Left ventricle myocardium superior (tissue), 1 donor: Measurements from ENCODE around the gene SND1. TPM values are rescaled to one million over a fixed set of nuclear protein-coding genes. Genes with fewer than 3 reads are reported as not detected.
"Not testable (repeated sequence)": the region's sequence is repeated elsewhere in the genome, so short reads cannot be mapped to it uniquely, and the experiment has no call there.

ENCODE experiments used
- ATAC-seq: fragments of 200-7000 bp; cut with Tn5 transposase; one replicate; pipeline ENCODE4 v1.9.1; 2020; ENCODE audit warnings: mild to moderate bottlenecking, moderate library complexity
- DNase-seq: peaks from one replicate; pipeline ENCODE4 v3.0.0-alpha.2; 2020
- intact Hi-C: fragments of 100-400 bp; cut with micrococcal nuclease; formaldehyde crosslinking; loops from one replicate; pipeline ENCODE4 v1.11.0; 2022
- total RNA-seq: library from RNA; stranded (reverse); fragmentation: NEBNext Ultra II Directional; extraction: Animal tissue kit (Norgen Biotek cat#: 25700); gene quantifications from one replicate; pipeline ENCODE4 v1.2.1, GENCODE V29; 2021
- donor health status: DM: no; HTN: yes; CAD: no; lungs with severe emphysema.

SND1 gene
- total RNA-seq, 1 donor from 2014 or later = 92.3 TPM

DNA sequence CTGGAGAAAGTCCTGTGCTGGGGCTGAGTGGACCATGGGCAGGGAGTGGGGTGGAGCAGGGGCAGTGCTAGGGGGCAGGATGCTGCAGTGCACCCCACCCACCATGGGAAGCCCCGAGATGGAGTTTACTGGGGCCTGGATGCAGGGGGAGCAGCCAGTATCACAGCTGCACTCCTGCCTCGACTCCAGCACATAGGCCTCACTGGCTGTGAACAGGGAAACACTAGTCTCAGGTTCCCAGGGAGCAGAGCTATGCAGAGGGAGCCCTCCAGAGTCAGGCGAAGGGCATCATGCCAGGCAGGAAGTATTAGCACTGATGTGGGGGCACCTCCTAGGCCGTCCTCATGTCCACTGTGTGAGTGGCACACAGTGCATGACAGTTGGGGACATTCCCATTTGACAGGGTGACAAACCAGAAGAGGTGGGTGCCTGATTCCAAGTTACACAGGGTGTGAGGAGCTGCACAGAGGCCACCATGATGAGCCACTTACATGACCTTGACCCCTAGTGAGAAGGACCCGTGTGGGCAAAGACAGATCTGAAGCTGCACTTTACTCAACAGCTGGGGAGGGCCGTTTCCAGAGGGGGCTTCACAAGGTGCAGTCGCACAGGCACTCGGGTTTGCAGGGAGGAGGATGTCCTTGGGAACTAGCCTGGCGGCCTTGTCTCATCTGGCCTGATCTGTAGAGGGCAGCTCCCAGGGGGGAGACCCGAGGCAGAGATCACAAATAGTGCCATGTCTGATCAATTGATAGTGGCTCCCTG is 449.1 kb downstream of the SND1 start:
- ATAC-seq = no peak
- DNase-seq = peak; percentile 19
- intact Hi-C loops = no loop called here

GRCh38 chr7:128102490-128103291 is 450.7 kb downstream of the SND1 start:
- intact Hi-C loops = no loop called here
- no peak for ATAC-seq
- no peak for DNase-seq

DNA sequence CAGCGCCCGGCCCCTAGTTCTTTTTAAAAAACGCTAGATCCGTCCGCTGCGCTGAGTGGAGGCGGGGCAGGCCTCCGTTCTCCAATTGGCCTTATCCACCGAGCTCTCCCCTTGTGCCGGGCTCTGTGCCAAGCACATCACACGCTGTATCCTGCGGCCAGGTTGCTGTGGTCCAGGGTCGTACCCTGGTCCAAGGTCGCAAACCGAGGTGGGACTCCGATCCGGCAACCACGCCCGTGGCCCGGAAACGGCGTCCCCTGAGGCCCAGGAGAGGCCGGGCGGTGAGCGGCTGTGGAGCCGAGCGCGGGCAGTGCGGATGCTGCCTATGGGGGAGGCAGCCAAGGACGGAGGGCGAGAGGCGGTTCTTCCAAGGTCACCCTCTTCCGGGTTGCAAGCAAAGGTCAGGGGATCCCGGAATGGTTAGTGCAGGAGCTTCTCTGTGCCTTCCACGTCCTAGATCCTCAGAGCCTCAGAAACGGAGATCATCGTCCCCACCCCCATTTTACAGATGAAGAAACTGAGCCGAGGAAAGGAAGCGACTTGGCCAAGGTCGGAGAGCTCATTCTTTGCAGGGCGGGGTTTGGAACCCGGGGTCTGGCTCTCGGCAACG is 451.6 kb downstream of the SND1 start:
- intact Hi-C loops = no loop called here
- ATAC-seq (peak; percentile 73), DNase-seq (peak; percentile 78)

DNA sequence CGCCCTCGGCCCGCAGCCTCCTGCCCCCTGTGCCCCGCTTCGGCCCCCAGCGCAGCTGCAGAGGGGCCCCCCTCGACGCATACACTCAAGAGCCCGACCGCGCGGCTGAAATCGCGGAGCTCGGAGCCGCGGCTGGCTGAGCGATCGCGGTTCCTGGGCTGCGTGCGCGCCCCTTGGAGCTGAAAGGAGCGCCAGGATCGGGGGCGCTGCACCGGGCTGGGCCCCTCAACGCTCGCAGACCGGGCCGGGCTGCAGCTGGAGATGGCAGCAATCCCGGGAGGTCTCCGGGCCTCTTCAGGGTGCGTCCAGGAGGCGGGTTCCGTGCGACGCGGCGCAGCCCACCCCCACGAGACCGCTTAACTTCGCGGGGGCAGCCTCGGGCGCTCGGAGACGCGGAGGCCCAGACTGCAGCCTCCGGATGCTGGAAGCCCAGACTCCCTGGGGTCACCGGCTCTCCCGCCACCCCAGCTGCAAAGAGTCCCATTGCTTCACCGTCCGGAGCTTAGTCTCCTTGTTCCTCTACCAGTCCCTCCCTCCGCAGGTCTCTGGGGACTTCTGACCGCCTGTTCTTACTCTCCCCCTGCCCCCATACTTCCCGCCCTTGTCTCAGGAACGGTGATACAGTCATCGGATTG is 452.2 kb downstream of the SND1 start:
- intact Hi-C loops = no loop called here
- no peak for DNase-seq
- peak; percentile 40 for ATAC-seq

- DNase-seq (no peak), ATAC-seq (no peak)
- intact Hi-C loops = no loop called here
Observed at GRCh38 chr7:128105228-128106022, 453.4 kb downstream of the SND1 start.

DNA sequence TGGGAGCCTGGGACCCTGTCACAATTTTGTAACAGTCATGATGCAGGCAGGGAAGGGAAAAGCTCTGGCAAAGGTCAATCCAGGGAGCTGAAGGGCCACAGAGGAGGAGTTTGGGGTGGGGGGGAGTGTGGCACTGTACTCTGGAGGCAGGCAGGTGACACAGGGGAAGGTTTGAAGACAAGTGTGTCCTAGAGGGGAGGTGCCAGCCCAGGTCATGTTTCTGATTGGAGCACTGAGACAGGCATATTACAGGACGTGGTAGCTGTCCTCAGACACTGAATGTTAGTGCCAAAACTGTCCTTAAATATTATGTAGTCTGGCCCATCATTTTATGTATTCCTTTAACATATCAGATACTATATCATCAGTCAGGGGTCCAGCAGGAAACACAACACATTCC is 454.8 kb downstream of the SND1 start:
- intact Hi-C loops = no loop called here
- DNase-seq (no peak), ATAC-seq (no peak)

DNA sequence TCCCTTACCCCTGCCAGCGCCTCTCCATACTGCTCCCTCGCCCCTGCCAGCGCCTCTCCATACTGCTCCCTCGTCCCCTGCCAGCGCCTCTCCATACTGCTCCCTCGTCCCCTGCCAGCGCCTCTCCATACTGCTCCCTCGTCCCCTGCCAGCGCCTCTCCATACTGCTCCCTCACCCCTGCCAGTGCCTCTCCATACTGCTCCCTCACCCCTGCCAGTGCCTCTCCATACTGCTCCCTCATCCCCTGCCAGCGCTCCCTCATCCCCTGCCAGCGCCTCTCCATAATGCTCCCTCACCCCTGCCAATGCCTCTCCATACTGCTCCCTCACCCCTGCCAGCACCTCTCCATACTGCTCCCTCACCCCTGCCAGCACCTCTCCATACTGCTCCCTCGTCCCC is 455.5 kb downstream of the SND1 start:
- intact Hi-C loops, ATAC-seq, DNase-seq: not testable (repeated sequence)

GRCh38 chr7:128108129-128108528 is 456.1 kb downstream of the SND1 start:
- no peak for DNase-seq
- intact Hi-C loops = no loop called here
- no peak for ATAC-seq

DNA sequence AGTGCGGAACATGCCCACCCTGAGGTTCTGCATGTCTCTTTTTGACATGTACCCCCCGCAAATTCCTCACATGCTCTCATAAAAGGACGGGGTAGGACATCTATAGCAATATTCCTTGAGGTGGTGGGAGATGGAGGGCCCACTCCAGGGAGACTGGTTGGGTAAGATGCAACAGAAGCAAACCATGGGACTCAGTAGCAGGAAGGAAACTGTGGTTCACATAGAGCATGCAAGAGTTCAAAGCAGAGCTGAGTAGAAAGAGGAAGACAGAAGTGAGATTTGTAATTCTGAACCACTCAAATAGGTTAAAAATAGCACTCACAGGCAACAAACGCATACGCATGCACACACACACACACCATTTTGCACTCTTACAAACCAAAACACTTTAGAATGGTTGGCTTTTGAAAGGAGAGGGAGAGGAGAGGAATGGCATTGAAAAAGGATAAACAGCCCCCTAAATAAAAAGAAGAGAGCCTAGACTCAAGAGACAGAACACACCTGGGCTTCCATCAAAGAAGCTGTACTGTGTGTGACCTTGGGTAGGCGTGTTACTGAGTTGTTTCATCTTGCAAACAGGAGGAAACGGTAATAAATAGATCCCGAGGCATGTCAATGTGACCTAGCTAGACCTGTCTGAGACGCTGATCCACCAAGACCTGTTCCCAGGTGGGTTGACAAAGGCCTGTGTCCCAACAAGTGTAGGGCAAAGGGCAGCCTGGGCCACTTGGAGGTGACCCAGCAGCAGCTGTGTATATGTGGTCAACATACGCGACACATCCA is 456.8 kb downstream of the SND1 start:
- intact Hi-C loops = no loop called here
- DNase-seq = no peak
- peak; percentile 35 for ATAC-seq

DNA sequence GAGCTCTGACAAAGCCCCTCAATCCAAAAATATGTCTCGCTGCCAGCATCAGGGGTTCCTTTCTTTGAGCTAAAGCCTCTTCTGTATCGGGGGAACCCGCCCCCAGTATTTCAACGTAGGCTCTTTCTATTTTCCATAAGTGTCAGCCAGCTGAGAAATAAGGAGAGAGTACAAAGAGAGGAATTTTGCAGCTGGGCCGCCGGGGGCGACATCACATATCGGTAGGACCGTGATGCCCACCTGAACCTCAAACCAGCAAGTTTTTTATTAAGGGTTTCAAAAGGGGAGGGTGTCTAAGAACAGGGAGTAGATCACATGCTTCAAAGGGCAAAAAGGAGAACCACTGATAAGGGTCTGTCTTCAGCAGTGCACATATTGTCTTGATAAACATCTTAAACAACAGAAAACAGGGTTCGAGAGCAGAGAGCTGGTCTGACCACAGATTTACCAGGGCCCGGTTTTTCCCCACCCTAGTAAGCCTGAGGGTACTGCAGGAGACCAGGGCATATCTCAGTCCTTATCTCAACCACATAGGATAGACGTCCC is 457.5 kb downstream of the SND1 start:
- ATAC-seq, DNase-seq, intact Hi-C loops: not testable (repeated sequence)

DNA sequence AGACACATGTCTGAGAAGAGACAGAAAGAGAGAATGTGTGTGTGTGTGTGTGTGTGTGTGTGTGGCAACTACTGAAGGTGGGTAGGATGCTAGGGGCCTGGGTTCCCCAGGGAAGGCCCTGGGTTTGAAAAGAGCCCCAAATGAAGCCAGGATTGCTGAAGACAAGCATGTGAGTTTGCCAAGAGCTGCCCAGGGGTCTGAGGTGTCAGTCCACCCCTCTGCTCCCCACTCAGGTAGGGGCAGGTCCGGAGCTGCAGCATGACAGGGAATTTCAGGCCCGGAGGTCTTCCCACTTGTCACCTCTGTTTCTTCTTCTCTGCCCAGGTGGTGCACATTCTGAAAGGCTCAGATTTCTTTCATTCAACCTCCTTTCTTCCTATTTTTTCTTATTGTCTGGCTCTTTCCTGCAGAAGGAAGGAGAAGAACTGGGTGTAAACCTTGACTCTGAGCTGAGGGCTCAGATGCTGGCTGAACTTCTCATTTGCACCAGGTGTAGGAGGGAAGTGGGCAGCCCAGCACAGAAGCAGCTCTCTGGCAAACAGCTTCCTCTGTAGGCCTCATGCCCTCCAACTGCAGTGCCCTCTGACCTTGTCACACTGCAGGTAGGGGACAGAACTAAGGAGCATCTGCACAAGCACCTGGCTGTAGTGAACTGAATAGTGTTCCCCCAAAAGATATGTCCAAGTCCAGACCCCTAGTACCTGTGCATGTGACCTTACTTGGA is 458.8 kb downstream of the SND1 start:
- DNase-seq (no peak), ATAC-seq (no peak)
- intact Hi-C loops = no loop called here

DNA sequence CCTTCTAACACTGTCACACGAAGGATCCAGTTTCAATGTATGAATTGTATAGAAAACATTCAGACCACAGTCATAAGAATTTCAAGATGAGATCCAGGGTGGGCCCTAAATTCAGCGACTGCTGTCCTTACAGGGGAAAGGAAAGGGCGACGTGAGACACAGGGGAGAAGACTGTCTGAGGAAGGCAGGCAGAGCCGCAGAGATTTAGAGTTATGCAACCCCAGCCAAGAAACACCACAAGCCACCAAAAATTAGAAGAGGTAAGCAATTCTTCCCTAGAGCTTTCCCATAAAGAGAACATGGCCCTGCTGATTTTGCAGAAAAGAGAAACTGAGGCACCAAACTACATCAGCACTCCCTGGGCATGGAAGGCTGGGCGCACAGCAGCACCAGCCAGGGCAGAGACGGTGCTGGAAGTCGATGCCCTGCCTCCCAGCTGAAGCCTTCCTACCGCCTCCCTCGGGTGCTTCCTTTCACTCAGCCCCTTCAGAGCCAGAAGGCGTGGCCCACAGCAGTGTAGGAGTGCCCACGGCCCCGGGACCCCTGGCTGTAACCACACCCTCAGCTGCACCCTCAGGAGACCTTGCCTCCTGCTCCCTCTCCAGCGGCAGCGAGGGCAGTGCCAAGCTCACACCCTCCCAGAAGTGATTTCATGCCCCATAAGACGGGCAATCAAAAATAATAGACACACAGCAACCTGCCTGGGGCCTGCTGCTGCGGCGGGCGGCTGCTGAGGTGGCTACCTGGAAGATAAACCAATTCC is 460.2 kb downstream of the SND1 start:
- no peak for ATAC-seq
- intact Hi-C loops = no loop called here
- DNase-seq = no peak

DNA sequence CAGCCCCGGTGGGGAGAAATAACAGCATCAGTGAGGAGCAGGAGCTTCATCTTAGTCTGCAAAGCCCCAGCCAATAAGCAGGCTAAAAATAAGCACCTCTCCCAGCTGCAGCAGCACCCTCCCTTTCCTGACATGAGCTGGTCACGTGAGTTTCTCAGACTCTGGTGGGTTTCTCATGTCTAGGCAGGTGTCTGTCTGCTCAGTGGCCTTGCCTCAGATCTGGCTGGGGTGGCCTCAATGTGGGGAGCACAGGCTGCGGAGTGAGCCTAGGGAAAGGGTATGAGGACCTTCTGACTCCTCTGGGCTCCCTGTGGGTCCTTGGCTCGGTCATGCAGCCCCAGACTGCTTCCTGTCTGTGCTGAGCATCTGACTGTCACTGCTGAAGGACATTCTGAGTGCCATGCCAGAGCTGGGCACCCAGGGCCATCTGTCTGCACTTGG is 460.8 kb downstream of the SND1 start:
- DNase-seq = no peak
- intact Hi-C loops = no loop called here
- no peak for ATAC-seq

DNA sequence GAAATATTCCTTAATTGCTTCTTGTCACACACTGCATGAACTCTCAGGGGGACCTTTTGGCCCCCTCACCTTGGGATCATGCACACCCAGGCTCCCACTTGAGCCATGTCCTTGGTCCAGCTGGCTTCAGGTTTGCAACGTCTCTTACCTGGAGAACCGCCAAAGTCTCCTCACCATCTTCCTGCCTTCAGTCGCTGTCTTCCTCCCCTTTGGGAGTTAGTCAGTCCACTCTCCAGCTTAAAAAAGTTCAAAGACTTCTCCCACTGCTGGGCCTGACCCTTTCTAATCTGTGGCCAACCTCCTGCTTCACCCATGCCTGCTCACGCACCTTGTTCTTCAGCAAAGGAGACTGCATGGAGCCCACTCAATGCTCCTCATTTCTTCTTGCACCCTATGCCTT is 461.8 kb downstream of the SND1 start:
- intact Hi-C loops = no loop called here
- ATAC-seq (no peak), DNase-seq (no peak)

DNA sequence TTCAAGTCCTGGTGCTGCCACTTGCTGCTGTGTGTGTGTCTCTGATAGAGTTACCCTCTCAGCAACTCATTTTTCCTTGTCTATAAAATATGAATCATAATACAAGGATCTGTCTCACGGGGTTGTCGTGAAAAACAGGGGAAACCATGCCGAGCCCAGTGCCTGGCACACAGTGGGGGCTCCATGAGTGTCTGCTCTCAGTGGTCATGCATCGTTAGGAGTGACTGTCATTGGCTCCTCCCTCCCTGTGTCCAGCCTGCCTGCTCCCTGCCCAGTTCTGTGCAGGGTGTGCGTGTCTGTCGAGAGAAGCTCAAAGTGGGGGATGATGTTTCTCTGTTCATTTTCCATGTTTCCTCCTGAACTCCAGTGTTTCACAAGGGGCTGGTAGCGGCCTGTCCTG is 462.8 kb downstream of the SND1 start:
- no peak for DNase-seq
- intact Hi-C loops = no loop called here
- no peak for ATAC-seq

DNA sequence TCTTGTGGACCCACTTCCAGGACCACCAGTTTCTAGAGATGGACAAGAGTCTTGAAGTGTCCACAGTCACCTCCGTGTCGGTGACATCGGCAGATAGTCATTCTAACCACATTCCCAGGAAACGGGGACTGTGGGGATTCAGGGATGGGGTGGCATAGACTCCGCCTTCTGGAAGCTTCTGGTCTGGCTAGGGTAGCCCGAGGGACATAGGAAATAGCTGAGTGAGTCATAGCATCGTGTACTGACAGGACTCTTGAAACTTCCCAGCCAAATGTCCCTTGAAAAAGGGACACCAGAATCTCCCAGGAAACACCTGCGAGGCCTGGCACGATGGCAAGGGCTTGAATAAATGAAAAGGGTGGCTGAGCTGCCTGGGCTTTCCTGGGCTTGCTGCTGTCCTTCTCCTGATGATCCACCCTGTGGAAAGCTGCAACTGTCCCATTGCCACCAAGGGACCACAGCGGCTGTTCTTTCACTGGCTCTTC is 463.4 kb downstream of the SND1 start:
- no peak for DNase-seq
- intact Hi-C loops = no loop called here
- ATAC-seq = no peak
